H1 (cell line): ENCODE data around the gene MMS19. TPM values are rescaled to one million over a fixed set of nuclear protein-coding genes. Genes with fewer than 3 reads are reported as not detected.

ENCODE experiments used
- CTCF ChIA-PET: fragments of 300-600 bp; sonication (Branson Sonifier 250); formaldehyde crosslinking; loops from one replicate; lab custom pipeline; 2021; ENCODE audit not compliant: partially characterized antibody; lab: Charles Lee
- POLR2A ChIA-PET: fragments of 300-600 bp; sonication (Branson Sonifier 250); formaldehyde crosslinking; loops from one replicate; lab custom pipeline; 2021; ENCODE audit warnings: inconsistent platforms; ENCODE audit not compliant: partially characterized antibody; lab: Charles Lee
- DNase-seq, 2 experiments: peaks; one replicate each; pipeline versions ENCODE4 v3.0.0 to v3.0.0-alpha.2; 2010 to 2022; ENCODE audit warnings: low spot score in 2 of 2, low read depth in 1 of 2, mixed read lengths in 1 of 2
- FAIRE-seq: peaks from 2 replicates; lab custom pipeline; 2011; peaks lifted over from hg19 to GRCh38; lab: Jason Lieb, UNC
- H2AFZ ChIP-seq: 2 replicates; pipeline ENCODE4 v1.8.1; 2012; ENCODE audit warnings: low read length, inconsistent platforms
- H2AK5ac ChIP-seq: 2 replicates; pipeline ENCODE4 v1.6.1; 2013; ENCODE audit warnings: low read depth, low read length
- H2BK120ac ChIP-seq: replicated peaks from 2 replicates; pipeline ENCODE3; 2013; ENCODE audit warnings: low read depth, low read length, inconsistent platforms
- H2BK12ac ChIP-seq: 2 replicates; pipeline ENCODE4 v1.6.1; 2013; ENCODE audit warnings: low read depth, low read length
- H2BK15ac ChIP-seq: 2 replicates; pipeline ENCODE4 v1.6.1; 2013; ENCODE audit warnings: low read length
- H2BK20ac ChIP-seq: 2 replicates; pipeline ENCODE4 v1.6.1; 2013; ENCODE audit warnings: low read length
- H2BK5ac ChIP-seq: 2 replicates; pipeline ENCODE4 v1.6.1; 2013; ENCODE audit warnings: low read depth, low read length
- H3K14ac ChIP-seq: 2 replicates; pipeline ENCODE4 v1.6.1; 2013; ENCODE audit warnings: inconsistent platforms; ENCODE audit not compliant: insufficient read length
- H3K18ac ChIP-seq: 2 replicates; pipeline ENCODE4 v1.6.1; 2013; ENCODE audit warnings: low read length; ENCODE audit errors: extremely low read depth
- H3K23ac ChIP-seq: 2 replicates; pipeline ENCODE4 v1.6.1; 2013; ENCODE audit warnings: inconsistent platforms; ENCODE audit not compliant: insufficient read length
- H3K23me2 ChIP-seq: 2 replicates; pipeline ENCODE4 v1.6.1; 2013; ENCODE audit warnings: low read depth, low read length
- H3K27ac ChIP-seq: 2 replicates; pipeline ENCODE4 v1.6.1; 2011; ENCODE audit warnings: low read depth, low read length, inconsistent platforms
- H3K27me3 ChIP-seq, 4 experiments: replicated peaks in 1 of 4; 1 replicate in 1 of 4; 2 replicates in 3 of 4; pipeline versions ENCODE4 v1.6.1 to v1.8.1; 2011 to 2013; ENCODE audit warnings: low read length in 3 of 4, mild to moderate bottlenecking in 3 of 4, inconsistent platforms in 2 of 4, mixed read lengths in 2 of 4, moderate library complexity in 1 of 4; ENCODE audit not compliant: control insufficient read depth in 3 of 4, insufficient read depth in 3 of 4; ENCODE audit errors: extremely low read depth in 1 of 4
- H3K36me3 ChIP-seq, 4 experiments: 2 replicates each; pipeline versions ENCODE4 v1.6.1 to v1.8.1; 2011 to 2013; ENCODE audit warnings: mild to moderate bottlenecking in 4 of 4, low read length in 3 of 4, moderate library complexity in 2 of 4, control low read depth in 1 of 4, inconsistent platforms in 1 of 4; ENCODE audit not compliant: insufficient read depth in 4 of 4, control insufficient read depth in 2 of 4
- H3K4ac ChIP-seq: replicated peaks from 2 replicates; pipeline ENCODE3; 2013; ENCODE audit warnings: low read length, low read depth, mixed read lengths, inconsistent platforms; ENCODE audit not compliant: insufficient read length
- H3K4me1 ChIP-seq, 4 experiments: replicated peaks in 1 of 4; 1 replicate in 1 of 4; 2 replicates in 3 of 4; pipeline versions ENCODE4 v1.6.1 to v1.8.1; 2011 to 2013; ENCODE audit warnings: low read length in 3 of 4, inconsistent platforms in 2 of 4, mixed read lengths in 1 of 4; ENCODE audit not compliant: insufficient read depth in 4 of 4, control insufficient read depth in 3 of 4
- H3K4me2 ChIP-seq, 2 experiments: 2 replicates each; pipeline versions ENCODE4 v1.6.1 to v1.8.1; 2011 to 2013; ENCODE audit warnings: low read depth in 2 of 2, low read length in 2 of 2, control low read depth in 1 of 2, inconsistent platforms in 1 of 2, mild to moderate bottlenecking in 1 of 2; ENCODE audit not compliant: insufficient read depth in 1 of 2
- H3K4me3 ChIP-seq, 4 experiments: fragments of 200-600, 300-600 bp in 1 of 4; sonication (generic), shearing (Covaris generic), sonication (Bioruptor Twin) in 1 of 4; 2 replicates each; pipeline versions ENCODE4 v1.5.1 to v1.8.1; 2011 to 2016; ENCODE audit warnings: low read length in 4 of 4, low read depth in 3 of 4, control low read depth in 2 of 4, inconsistent platforms in 2 of 4, mild to moderate bottlenecking in 2 of 4, mixed read lengths in 1 of 4, moderate library complexity in 1 of 4; ENCODE audit not compliant: insufficient read depth in 2 of 4; ENCODE audit errors: extremely low read depth in 1 of 4
- H3K56ac ChIP-seq: replicated peaks from 2 replicates; pipeline ENCODE3; 2013; ENCODE audit warnings: low read depth, mild to moderate bottlenecking, mixed read lengths, low read length, inconsistent platforms; ENCODE audit not compliant: insufficient read length
- H3K79me1 ChIP-seq: 2 replicates; pipeline ENCODE4 v1.6.1; 2013; ENCODE audit warnings: low read depth, low read length, control low read depth
- H3K79me2 ChIP-seq, 2 experiments: 2 replicates each; pipeline versions ENCODE4 v1.6.1 to v1.8.1; 2012 to 2013; ENCODE audit warnings: low read length in 2 of 2, mild to moderate bottlenecking in 2 of 2, inconsistent platforms in 1 of 2; ENCODE audit not compliant: insufficient read depth in 2 of 2, control insufficient read depth in 1 of 2
- H3K9ac ChIP-seq, 4 experiments: replicated peaks in 1 of 4; 1 replicate in 1 of 4; 2 replicates in 3 of 4; pipeline versions ENCODE4 v1.6.1 to v1.8.1; 2011 to 2013; ENCODE audit warnings: low read depth in 3 of 4, low read length in 3 of 4, control low read depth in 2 of 4, mild to moderate bottlenecking in 2 of 4, moderate library complexity in 2 of 4, inconsistent platforms in 1 of 4; ENCODE audit errors: extremely low read depth in 1 of 4
- H3K9me3 ChIP-seq, 2 experiments: 2 replicates each; pipeline versions ENCODE4 v1.6.1 to v1.8.1; 2012 to 2013; ENCODE audit warnings: mild to moderate bottlenecking in 2 of 2, moderate library complexity in 2 of 2, control low read depth in 1 of 2, inconsistent platforms in 1 of 2, low read depth in 1 of 2, low read length in 1 of 2, mixed read lengths in 1 of 2; ENCODE audit not compliant: insufficient read depth in 2 of 2
- H4K20me1 ChIP-seq, 2 experiments: replicated peaks in 1 of 2; 2 replicates each; pipeline versions ENCODE3 to v1.8.1; 2011 to 2013; ENCODE audit warnings: inconsistent platforms in 2 of 2, low read length in 2 of 2, mild to moderate bottlenecking in 1 of 2; ENCODE audit not compliant: insufficient read depth in 2 of 2, control insufficient read depth in 1 of 2
- H4K5ac ChIP-seq: 2 replicates; pipeline ENCODE4 v1.6.1; 2013; ENCODE audit warnings: low read length, low read depth, mixed read lengths, inconsistent platforms; ENCODE audit not compliant: insufficient read length
- H4K8ac ChIP-seq: 2 replicates; pipeline ENCODE4 v1.8.0; 2013; ENCODE audit warnings: mild to moderate bottlenecking, moderate library complexity, low read length, inconsistent platforms; ENCODE audit not compliant: insufficient read depth; ENCODE audit errors: extremely low read depth
- H4K91ac ChIP-seq: replicated peaks from 2 replicates; pipeline ENCODE3; 2013; ENCODE audit warnings: low read length, mixed read lengths, inconsistent platforms; ENCODE audit not compliant: insufficient read length
- CEBPB ChIP-seq: IDR thresholded peaks from 2 replicates; pipeline ENCODE4 v1.6.1; 2012; ENCODE audit warnings: low read depth, low read length
- E2F6 ChIP-seq: IDR thresholded peaks from 2 replicates; pipeline ENCODE4 v1.6.1; 2012; ENCODE audit warnings: inconsistent platforms
- EP300 ChIP-seq, 2 experiments: IDR thresholded peaks; 1 replicate in 1 of 2; 2 replicates in 1 of 2; pipeline ENCODE4 v1.6.1; 2011 to 2012; ENCODE audit warnings: low read depth in 2 of 2, low read length in 2 of 2, mild to moderate bottlenecking in 2 of 2, borderline replicate concordance in 1 of 2, inconsistent platforms in 1 of 2, moderate library complexity in 1 of 2
- WGBS, 2 experiments: shearing (Covaris generic) in 1 of 2; methylation state at CpG; one replicate each; pipeline versions ENCODE4 v1.1.6 to v1.1.7; 2013 to 2015; ENCODE audit warnings: low lambda C conversion rate in 2 of 2, mixed read lengths in 2 of 2, inconsistent platforms in 1 of 2, low coverage in 1 of 2, missing lambda C conversion rate in 1 of 2; ENCODE audit not compliant: insufficient replicate concordance in 2 of 2, insufficient coverage in 1 of 2, insufficient read length in 1 of 2; ENCODE audit errors: extremely low coverage in 1 of 2, missing lambda C conversion rate in 1 of 2; 5-methylcytosine and 5-hydroxymethylcytosine counted together
- polyA plus RNA-seq, 7 experiments: library from polyadenylated mRNA; depleted of rRNA in 3 of 7; stranded (reverse) in 5 of 7; unstranded in 2 of 7; fragments of >200 nt in 5 of 7; fragments of 200-250 nt in 2 of 7; gene quantifications; 1 replicate in 5 of 7; 2 replicates in 1 of 7; 4 replicates in 1 of 7; pipeline versions ENCODE4 v1.2.1 to v1.2.3, GENCODE V29; 2011 to 2013; ENCODE audit warnings: missing spikeins in 2 of 7, mixed read lengths in 2 of 7
- total RNA-seq: library from RNA; stranded (reverse); fragmentation: NEBNext Ultra II Directional; extraction: Animal tissue kit (Norgen Biotek cat#: 25700); gene quantifications from 2 replicates; pipeline ENCODE4 v1.2.1, GENCODE V29; 2021

MMS19 gene
- total and polyA plus RNA-seq, 2 of the 8 experiments (the other 6 are each of a cell fraction or from before 2014, with no cell fraction given): 130 to 221 TPM

- no peak overlapping the region for H2BK15ac ChIP-seq
- H3K14ac ChIP-seq: no peak overlapping the region
- H2BK20ac ChIP-seq: no peak overlapping the region
- no peak overlapping the region for H3K4ac ChIP-seq
- TF ChIP-seq E2F6 (no peak), EP300 (IDR thresholded peaks at IDR 0.05; ENCODE audit: borderline replicate concordance in 1 of 2, low read depth in 2 of 2, low read length in 2 of 2) (no peak), CEBPB (no peak)
- TF ChIP-seq, all 59 proteins: peak for 0
- no peak overlapping the region for H2BK120ac ChIP-seq
- peak overlapping the region; percentile 57; the same call in 1 of the 2 replicates for H4K8ac ChIP-seq
- DNase-seq (no peak), FAIRE-seq (no peak)
- no peak overlapping the region for H3K27ac ChIP-seq
- H3K9me3 ChIP-seq: no peaks in the 10 kb centered on the region
- no peak overlapping the region for H2AFZ ChIP-seq
- H3K36me3 ChIP-seq: no peaks in the 10 kb centered on the region
- H3K56ac ChIP-seq: no peak overlapping the region
- no peak overlapping the region for H3K23ac ChIP-seq
- H2BK5ac ChIP-seq: peak overlapping the region; percentile 8; the same call in 1 of the 2 replicates
- no peaks in the 10 kb centered on the region for H3K23me2 ChIP-seq
- no peaks in the 10 kb centered on the region for H3K27me3 ChIP-seq
- H2AK5ac ChIP-seq: no peak overlapping the region
- ChIA-PET POLR2A (interaction anchor here (0.9 to 3.3 kb wide), 5 partner anchors 12 to 119 kb away, joined by 3 to 17 read pairs (median 5); partner anchors contain the start of gene RRP12), CTCF (interaction anchor here (0.9 to 2.0 kb wide), 4 partner anchors 8 to 199 kb away, joined by 3 to 5 read pairs (median 4); no protein-coding TSS in a partner anchor)
- no peak overlapping the region for H2BK12ac ChIP-seq
- WGBS, 2 experiments: 90% methylated on average over 10 of the region's 10 CpGs; no CpG with 5 or more reads in 1 of the 2 experiments
- peak overlapping the region in 1 of 4 experiments; percentile 18; a peak in 1 of 7 replicates for H3K9ac ChIP-seq
- no peaks in the 10 kb centered on the region for H3K4me1 ChIP-seq
- H4K5ac ChIP-seq: no peak overlapping the region
- H3K4me2 ChIP-seq: no peak overlapping the region
- H3K4me3 ChIP-seq: no peak overlapping the region
- peak overlapping the region; percentile 84 for H4K91ac ChIP-seq
- no peaks in the 10 kb centered on the region; the same call in 1 of the 2 replicates for H3K79me1 ChIP-seq
- H3K18ac ChIP-seq: no peak overlapping the region
- H3K79me2 ChIP-seq: no peaks in the 10 kb centered on the region
- no peaks in the 10 kb centered on the region for H4K20me1 ChIP-seq
These were observed 85.3 kb downstream of the MMS19 start for GRCh38 chr10:97412891-97413304.
